Stimulated activated CD8-positive, alpha-beta memory T cell treated with anti-CD3 and anti-CD28 coated beads, Interleukin-7, amount 100 ng/mL, for 4 hours (primary cell): ENCODE results near the gene DNASE1L3.

Source experiments
- DNase-seq, 2 donors: peaks; one replicate each; pipeline ENCODE4 v3.0.0-alpha.2; 2020; ENCODE audit warnings: low read depth in 2 of 2

The DNASE1L3 gene

DNA sequence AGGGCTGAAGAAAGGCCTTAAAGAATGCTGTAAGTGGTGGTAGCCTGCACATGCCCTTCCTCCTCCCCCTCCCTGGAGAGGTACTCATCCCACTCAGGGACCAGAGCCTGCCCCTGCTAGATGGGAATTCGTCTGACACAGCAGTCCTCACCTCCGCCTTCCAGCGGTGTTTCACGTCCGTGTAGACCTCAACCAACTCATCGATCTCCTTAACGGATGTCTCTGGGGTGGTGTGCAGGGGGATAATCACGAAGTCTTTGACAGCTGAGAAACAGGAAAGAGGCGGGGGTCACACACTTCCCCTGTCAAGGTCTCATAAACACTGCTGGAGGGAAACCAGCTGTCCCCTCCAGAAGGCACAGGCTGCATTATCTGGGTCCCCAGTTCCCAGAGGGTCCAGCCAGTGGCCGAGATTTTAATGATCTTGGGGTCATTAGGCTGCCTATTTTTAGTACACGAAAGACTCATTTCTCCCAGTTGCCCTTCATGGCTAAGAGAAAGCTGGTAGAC lies 9.9 kb downstream of the DNASE1L3 start:
- no peak for DNase-seq

DNA sequence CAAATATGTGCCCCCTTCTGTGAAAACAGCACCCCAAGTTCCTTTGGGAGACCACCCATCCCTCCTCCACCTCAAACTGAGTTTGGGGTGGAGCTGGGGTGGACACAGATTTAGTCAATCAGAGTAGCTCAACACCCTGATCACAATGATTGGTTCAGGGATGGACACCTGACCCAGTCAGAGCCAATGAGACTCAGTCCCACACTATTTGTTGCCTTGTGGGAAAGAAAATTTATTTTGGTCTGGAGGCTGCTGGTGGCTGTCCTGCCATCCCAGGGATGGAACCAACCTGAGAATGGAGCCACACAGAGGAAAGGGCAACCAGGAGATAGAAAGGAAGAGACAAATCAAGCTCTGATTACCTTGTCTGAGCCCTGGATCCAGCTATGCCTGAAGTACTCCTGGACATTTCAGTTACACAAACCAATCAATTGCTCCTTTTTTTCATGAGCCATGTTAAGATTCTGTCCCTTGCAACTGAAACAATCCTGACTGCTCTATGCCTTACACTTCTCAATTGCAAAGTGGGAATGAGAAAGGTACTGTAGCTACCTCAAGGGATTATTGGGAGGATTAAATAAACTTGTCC lies 10.6 kb downstream of the DNASE1L3 start:
- DNase-seq: no peak

- DNase-seq: no peak
Observed at GRCh38 chr3:58198804-58199203, 12.0 kb downstream of the DNASE1L3 start.

- no peak for DNase-seq
Observed at GRCh38 chr3:58198362-58198761, 12.4 kb downstream of the DNASE1L3 start.

DNA sequence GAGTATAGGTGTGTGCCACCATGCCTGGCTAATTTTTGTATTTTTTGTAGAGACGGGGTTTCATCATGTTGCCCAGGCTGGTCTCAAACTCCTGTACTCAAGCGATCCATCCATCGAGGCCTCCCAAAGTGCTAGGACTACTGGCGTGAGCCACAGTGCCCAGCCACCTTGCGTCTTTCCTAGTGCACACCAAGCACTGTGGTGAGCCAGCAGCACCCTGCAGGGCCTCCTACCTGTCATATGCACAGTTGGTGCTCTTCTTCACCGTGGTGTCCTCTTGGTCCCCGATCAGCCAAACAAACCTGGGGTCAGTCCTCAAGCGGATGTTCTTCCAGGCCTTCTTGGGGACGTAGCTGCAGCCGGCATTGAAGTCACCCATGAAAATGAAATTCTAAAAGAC lies 13.2 kb downstream of the DNASE1L3 start:
- no peak for DNase-seq

DNA sequence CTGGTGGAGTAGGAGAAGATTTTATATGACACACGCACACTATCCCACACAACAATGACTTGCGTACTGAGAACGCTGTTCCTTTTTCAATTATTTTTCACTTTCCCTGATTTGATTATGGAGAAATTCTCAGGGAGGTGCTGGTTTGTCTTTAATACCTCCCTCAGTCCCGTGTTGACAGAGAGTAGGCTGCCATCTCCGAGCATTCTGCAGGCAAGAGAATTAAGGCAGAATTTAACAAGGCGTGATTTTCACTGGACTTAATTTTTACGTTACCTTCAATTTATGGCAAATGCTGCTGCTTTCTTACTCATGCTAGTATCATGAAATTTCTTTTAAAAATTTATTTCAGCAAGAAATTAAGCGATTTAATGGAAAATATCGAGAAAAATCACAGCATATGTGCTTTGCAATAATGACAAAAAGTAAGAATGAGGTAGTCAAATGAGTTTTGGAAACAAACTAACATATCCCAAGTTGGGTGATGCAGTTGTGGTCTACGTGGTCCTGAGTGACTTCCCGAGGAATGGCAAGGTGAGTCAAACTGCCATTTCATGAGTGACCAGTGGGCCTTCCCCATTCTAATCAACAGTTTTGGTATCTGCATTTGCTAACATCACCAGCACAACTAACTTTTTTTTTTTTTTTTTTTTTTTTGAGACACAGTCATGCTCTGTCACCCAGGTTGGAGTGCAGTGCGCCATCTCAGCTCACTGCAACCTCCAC lies 16.9 kb downstream of the DNASE1L3 start:
- no peak for DNase-seq

DNA sequence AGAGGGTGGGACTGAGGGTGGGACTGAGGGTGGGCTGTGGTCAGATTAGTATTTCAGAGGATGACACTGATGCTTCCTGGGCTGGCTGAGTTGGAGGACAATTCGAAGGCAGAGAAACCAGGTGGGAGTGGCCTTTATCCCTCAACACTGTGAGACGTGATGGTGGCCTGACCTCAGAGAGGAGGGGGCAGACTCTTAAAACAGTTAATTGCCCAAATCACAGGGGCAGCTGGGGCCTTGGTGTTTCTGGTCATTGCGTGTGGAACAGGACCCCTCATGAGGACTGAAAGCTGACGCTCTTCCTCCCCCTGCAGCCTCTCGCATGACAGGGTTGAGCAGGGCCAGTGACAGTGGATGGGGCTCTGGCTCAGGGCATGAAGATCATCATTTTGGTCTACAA lies 18.7 kb downstream of the DNASE1L3 start:
- no peak for DNase-seq

- no peak for DNase-seq
Observed at GRCh38 chr3:58191361-58191991, 19.3 kb downstream of the DNASE1L3 start.

DNA sequence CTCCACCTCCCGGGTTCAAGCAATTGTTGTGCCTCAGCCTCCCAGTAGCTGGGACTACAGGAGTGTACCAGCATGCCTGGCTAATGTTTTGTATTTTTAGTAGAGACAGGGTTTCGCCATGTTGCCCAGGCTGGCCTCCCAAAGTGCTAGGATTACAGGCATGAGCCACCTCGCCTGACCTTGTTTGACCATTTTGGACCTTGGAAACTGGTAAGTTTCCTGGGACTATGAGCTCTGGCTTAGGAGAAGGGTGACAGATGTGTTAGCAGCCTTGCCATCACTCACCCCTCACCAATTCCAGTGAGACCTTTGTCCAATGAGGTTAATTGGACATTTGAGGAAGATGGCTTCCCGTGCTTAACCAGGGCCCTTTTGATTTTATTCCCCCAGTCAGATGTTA lies 19.9 kb downstream of the DNASE1L3 start:
- no peak for DNase-seq

DNA sequence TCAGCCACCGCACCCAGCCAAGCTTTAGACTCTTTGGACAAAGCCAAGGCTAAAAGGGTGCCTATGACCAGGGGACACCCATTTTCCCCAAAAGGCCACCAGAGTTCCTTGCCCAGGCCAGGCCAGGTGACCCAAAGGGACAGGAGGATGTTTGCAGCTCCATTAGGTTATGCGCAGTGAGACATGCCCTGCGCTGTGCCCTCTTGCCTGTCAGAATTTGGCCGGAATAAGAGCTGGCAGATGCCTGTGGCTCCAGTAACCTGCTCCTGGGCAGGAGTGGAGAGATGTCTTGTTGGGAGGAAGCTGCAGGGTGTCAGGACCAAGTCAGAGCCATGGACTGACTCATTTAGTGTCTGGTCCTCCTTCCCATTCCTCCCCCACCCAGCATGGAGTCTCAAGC lies 20.5 kb downstream of the DNASE1L3 start:
- no peak for DNase-seq

- DNase-seq: no peak
Observed at GRCh38 chr3:58189691-58190090, 21.1 kb downstream of the DNASE1L3 start.

DNA sequence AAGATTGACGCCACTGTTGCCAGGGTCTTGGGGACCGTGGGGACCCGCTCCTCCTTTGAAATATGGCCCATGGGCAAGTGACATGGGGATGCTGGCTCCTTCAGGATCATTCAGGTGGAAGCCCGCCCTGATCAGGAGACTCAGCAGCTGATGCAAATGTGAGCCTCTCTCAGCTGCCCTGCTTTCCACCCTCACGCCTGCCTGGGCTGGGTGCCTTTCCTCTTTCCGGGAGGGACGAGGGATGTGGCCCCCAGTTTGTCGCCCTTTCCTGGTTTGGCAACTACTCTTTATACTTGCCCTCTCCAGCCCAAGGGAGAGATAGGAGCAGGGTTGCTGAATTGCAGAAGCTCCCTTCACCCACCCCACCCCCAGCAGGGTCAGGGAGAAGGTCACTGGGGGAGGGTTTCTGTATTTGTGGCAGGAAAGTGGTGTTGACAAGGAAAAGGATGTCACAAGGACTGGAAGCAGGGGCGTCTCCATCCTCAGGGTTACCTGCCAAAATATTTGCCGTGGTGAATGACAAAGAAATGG lies 21.8 kb downstream of the DNASE1L3 start:
- no peak for DNase-seq

DNA sequence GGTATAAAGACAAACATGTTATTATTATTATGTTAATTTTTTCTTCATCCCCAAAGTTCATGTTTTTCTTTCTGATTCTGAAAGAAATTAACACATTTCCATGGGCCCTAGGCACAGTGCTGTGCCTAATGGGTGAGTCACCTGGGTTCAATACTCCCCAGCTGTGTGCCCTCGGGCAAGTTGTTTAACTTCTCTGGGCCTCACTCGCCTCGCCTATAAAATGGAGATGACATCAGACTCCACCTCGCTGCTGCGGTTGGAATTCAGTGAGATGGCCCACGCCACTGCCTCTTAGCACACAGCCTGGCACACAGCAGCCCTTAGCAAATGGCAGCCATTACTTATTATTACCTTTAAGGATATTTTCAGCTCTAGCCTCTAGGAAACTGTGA lies 22.6 kb downstream of the DNASE1L3 start:
- no peak for DNase-seq

DNA sequence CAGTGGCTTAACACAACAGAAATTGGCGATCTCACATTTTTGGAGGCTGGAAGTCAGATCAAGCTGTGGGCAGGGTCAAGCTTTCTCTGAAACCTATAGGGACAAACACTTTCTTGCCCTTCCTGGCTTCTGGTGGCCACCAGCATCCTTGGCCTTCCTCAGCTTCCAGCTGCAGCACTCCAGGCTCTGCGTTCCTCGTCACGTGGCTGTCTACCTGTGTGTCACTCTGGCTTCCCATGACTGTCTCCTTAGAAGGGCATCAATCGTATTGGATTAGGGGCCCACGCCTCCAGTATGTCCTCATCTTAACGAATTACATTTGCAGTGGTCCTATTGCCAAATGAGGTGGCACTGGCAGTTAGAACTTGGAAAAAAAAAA lies 25.8 kb downstream of the DNASE1L3 start:
- no peak for DNase-seq

- DNase-seq: no peak
Observed at GRCh38 chr3:58184309-58184981, 26.3 kb downstream of the DNASE1L3 start.

DNA sequence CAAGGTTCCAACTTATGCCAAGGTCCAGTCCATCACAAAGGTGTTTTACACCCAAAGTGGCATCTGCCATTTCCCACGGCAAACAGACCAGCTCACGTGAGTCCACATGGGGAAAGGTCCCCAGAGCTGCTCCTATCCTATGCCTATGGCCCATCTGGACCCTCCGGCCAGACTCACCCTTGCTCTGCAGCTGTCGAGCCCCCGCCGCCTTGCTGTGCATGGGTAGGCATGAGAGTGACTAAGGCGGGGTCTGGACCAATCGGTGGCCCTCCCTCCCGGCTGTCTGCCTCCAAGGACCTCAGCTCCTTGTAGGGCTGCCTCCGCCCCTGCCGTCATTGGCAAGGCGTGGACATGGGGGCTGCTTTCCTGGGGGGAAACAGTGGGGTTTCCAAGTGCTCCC lies 26.9 kb downstream of the DNASE1L3 start:
- no peak for DNase-seq

DNA sequence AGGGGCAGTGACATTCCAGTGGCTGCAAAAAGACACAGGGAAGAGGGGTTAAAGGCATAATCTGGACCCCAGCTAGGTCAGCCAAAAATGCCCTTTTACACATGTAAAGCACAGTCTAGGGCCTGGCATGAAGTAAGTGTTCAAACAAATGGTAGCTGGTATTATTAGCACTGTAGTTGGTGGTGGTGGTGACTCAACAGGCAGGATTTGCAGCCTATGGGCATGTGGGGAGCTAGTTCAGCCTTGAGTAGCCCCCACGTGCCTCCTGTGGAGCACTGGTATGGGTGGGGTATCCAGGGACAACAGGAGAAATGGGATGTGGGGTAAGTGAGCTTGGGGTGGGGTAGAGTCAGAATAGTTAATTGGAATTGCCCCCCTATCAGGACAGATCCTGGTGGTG lies 27.6 kb downstream of the DNASE1L3 start:
- no peak for DNase-seq

DNA sequence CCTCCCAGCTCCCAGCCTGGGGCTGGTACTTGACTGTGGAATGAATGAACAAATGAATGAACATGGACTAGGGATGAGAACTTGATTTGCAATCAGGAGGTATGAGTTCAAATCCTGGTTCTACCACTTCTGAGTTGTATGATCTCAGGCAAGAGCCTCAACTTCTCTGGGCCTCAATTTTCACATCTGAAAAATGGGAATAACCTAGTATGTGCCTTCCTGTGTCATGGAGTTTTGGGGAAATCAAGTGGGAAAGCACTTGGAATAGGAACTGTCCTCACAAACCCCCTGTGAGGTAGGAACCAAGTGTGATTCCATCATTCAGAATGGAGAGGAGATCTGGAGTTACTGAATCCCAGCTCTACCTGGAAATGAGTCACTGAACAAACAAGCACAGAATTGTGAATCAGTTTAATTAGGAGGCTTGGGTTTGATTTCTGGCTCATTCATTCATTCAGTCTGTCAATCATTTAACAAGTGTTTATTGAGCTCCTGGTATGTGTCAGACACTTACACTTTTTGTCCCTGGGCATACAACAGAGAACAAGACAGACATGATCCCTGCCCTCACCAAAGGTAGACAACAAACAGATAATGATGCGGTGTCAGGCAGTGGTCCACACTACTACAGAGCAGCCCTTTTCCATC lies 29.7 kb downstream of the DNASE1L3 start:
- no peak for DNase-seq

- DNase-seq: no peak
Observed at GRCh38 chr3:58180099-58180880, 30.5 kb downstream of the DNASE1L3 start.

- DNase-seq: no peak
Observed at GRCh38 chr3:58179235-58180098, 31.3 kb downstream of the DNASE1L3 start.
